ENCODE data around the gene ENPP3. TPM values are rescaled to one million over a fixed set of nuclear protein-coding genes. Genes with fewer than 3 reads are reported as not detected.

ENPP3 gene
- total RNA-seq, 1 donor from 2014 or later = 2.0 TPM

DNA sequence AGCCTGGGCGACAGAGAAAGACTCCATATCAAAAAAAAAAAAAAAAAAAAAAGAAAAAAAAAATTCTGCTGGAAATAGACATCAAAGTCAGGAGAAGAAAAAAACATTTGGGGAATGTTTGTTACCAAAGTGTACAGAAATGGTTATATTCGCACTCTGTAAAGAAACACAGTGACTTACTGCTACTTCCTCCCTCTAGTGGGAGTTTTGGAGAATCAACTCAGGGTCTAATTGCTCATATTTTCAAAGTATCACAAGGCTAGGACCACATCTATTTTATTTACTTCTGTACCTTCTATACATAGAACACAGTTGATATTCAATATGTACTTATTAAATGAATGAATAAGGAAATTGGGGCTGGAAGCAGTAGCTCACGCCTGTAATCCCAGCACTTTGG is 39.7 kb upstream of the ENPP3 start:
- Histone ChIP-seq H3K36me3 (peaks cover 0 to 87% of the 10 kb centered on the region in 2 donors), H3K27me3 (no peaks in the 10 kb centered on the region), H3K27ac (no peak overlapping the region), H3K9me3 (no peaks in the 10 kb centered on the region), H3K4me1 (no peaks in the 10 kb centered on the region), H3K4me3 (no peak overlapping the region)
- TF ChIP-seq POLR2AphosphoS5 (IDR thresholded peaks at IDR 0.05; ENCODE audit: insufficient read depth in 1 of 2, low read depth in 1 of 2) = no peak
- no peak for TF ChIP-seq POLR2A (IDR thresholded peaks at IDR 0.05)
- no peak for TF ChIP-seq CTCF (IDR thresholded peaks at IDR 0.05)
- intact Hi-C loops (cut with DNase I) = no loop called here
- no peak for DNase-seq (ENCODE audit: extremely low spot score in 2 of 2)

GRCh38 chr6:131600716-131601115 is 36.4 kb upstream of the ENPP3 start:
- no peaks in the 10 kb centered on the region for H3K27me3 ChIP-seq
- TF ChIP-seq CTCF (IDR thresholded peaks at IDR 0.05) (no peak), POLR2AphosphoS5 (IDR thresholded peaks at IDR 0.05; ENCODE audit: insufficient read depth in 1 of 2, low read depth in 1 of 2) (no peak), POLR2A (IDR thresholded peaks at IDR 0.05) (no peak)
- H3K27ac ChIP-seq = no peak overlapping the region
- no peaks in the 10 kb centered on the region for H3K9me3 ChIP-seq
- intact Hi-C loops (cut with DNase I) = no loop called here
- no peak for DNase-seq (ENCODE audit: extremely low spot score in 2 of 2)
- no peak overlapping the region for H3K4me3 ChIP-seq
- H3K36me3 ChIP-seq = peaks cover 0 to 89% of the 10 kb centered on the region in 2 donors
- H3K4me1 ChIP-seq = no peaks in the 10 kb centered on the region

- DNase-seq (ENCODE audit: extremely low spot score in 2 of 2) = no peak
- intact Hi-C loops (cut with DNase I) = no loop called here
- H3K9me3 ChIP-seq = no peaks in the 10 kb centered on the region
- H3K4me3 ChIP-seq = no peak overlapping the region
- no peaks in the 10 kb centered on the region for H3K27me3 ChIP-seq
- H3K36me3 ChIP-seq = peaks cover 0 to 96% of the 10 kb centered on the region in 2 donors
- TF ChIP-seq POLR2A (IDR thresholded peaks at IDR 0.05) (no peak), POLR2AphosphoS5 (IDR thresholded peaks at IDR 0.05; ENCODE audit: insufficient read depth in 1 of 2, low read depth in 1 of 2) (no peak), CTCF (IDR thresholded peaks at IDR 0.05) (no peak)
- H3K4me1 ChIP-seq = no peaks in the 10 kb centered on the region
- no peak overlapping the region for H3K27ac ChIP-seq
These were observed 34.3 kb upstream of the ENPP3 start for GRCh38 chr6:131602781-131603312.

DNA sequence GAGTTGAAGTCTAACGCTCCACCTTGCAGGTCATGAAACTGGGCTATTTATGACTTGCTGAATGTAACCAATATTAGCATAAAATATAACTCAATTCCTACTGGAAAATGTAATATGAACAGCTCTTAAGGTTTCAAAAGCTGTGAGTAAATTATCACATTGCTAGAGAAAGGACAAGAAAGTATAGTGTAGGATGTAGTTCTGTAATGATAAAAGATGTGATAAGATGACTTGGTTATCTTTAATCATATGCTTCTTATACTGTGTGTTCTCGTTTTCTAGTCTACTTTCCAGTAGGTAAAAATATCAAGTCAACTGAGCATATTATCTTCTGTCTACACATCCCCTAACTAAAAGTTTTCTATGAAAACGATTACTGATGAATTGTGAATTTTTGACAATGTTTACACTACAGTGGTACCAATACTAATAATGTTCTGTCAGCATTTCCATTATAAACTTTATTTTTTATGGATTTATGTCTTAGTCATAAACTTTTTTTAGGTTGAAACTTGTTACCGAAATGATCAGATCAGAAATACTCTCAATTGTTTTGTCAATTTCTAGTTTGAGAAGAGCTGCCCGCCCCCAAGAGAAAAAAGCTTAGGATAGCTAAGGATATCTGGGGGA is 23.7 kb upstream of the ENPP3 start:
- H3K4me3 ChIP-seq = no peak overlapping the region
- no peaks in the 10 kb centered on the region for H3K27me3 ChIP-seq
- H3K9me3 ChIP-seq = no peaks in the 10 kb centered on the region
- no peak for TF ChIP-seq CTCF (IDR thresholded peaks at IDR 0.05)
- no peak for TF ChIP-seq POLR2A (IDR thresholded peaks at IDR 0.05)
- TF ChIP-seq POLR2AphosphoS5 (IDR thresholded peaks at IDR 0.05; ENCODE audit: insufficient read depth in 1 of 2, low read depth in 1 of 2) = no peak
- H3K4me1 ChIP-seq = no peaks in the 10 kb centered on the region
- H3K27ac ChIP-seq = no peak overlapping the region
- no peak for DNase-seq (ENCODE audit: extremely low spot score in 2 of 2)
- H3K36me3 ChIP-seq = peaks cover 0 to 60% of the 10 kb centered on the region in 2 donors
- intact Hi-C loops (cut with DNase I) = no loop called here

- H3K4me1 ChIP-seq = no peaks in the 10 kb centered on the region
- H3K27ac ChIP-seq = no peak overlapping the region
- peaks cover 6 to 60% of the 10 kb centered on the region in 2 donors for H3K36me3 ChIP-seq
- H3K4me3 ChIP-seq = no peak overlapping the region
- no peaks in the 10 kb centered on the region for H3K9me3 ChIP-seq
- no peaks in the 10 kb centered on the region for H3K27me3 ChIP-seq
- no peak for DNase-seq (ENCODE audit: extremely low spot score in 2 of 2)
- TF ChIP-seq POLR2A (IDR thresholded peaks at IDR 0.05) = no peak
- TF ChIP-seq CTCF (IDR thresholded peaks at IDR 0.05) = no peak
- no peak for TF ChIP-seq POLR2AphosphoS5 (IDR thresholded peaks at IDR 0.05; ENCODE audit: insufficient read depth in 1 of 2, low read depth in 1 of 2)
- intact Hi-C loops (cut with DNase I) = no loop called here
These were observed 21.8 kb upstream of the ENPP3 start for GRCh38 chr6:131615275-131615674.
